ENCODE results near the gene CNTN5.

GRCh38 chr11:99571094-99571493 is 550.3 kb downstream of the CNTN5 start:
- no peak for TF ChIP-seq EZH2 (IDR thresholded peaks at IDR 0.05; ENCODE audit: low read length, missing control alignments)
- TF ChIP-seq, protein P1, sequence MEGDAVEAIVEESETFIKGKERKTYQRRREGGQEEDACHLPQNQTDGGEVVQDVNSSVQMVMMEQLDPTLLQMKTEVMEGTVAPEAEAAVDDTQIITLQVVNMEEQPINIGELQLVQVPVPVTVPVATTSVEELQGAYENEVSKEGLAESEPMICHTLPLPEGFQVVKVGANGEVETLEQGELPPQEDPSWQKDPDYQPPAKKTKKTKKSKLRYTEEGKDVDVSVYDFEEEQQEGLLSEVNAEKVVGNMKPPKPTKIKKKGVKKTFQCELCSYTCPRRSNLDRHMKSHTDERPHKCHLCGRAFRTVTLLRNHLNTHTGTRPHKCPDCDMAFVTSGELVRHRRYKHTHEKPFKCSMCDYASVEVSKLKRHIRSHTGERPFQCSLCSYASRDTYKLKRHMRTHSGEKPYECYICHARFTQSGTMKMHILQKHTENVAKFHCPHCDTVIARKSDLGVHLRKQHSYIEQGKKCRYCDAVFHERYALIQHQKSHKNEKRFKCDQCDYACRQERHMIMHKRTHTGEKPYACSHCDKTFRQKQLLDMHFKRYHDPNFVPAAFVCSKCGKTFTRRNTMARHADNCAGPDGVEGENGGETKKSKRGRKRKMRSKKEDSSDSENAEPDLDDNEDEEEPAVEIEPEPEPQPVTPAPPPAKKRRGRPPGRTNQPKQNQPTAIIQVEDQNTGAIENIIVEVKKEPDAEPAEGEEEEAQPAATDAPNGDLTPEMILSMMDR (conservative IDR thresholded peaks at IDR 0.05 in 1 of 2, IDR thresholded peaks at IDR 0.05 in 1 of 2; ENCODE audit: low read depth in 1 of 2, low read length in 2 of 2): no peak
